ENCODE data around the gene PRPSAP2. TPM values are rescaled to one million over a fixed set of nuclear protein-coding genes. Genes with fewer than 3 reads are reported as not detected.

Gene PRPSAP2
- polyA plus RNA-seq, 3 donors, result 17.1 to 20.9 (median 20.5) TPM

GRCh38 chr17:18920911-18921441 lies 63.0 kb downstream of the PRPSAP2 start:
- Histone ChIP-seq H3K9ac (ENCODE audit: insufficient read depth, low read length, poor library complexity, severe bottlenecking) (no peak overlapping the region), H3K9me3 (replicated peaks in 1 of 2; ENCODE audit: control insufficient read depth in 1 of 2, insufficient read depth in 1 of 2, low read length in 2 of 2) (no peaks in the 10 kb centered on the region), H3K4me1 (ENCODE audit: control insufficient read depth in 1 of 2, insufficient read depth in 2 of 2, low read length in 2 of 2) (peaks cover 7 to 8% of the 10 kb centered on the region in 2 donors), H2AFZ (ENCODE audit: insufficient read depth, low read depth, low read length, poor library complexity, severe bottlenecking) (no peak overlapping the region), H3K27ac (ENCODE audit: low read depth in 1 of 2, low read length in 2 of 2) (no peak overlapping the region), H3K4me3 (replicated peaks in 1 of 3; ENCODE audit: low read depth in 2 of 3, low read length in 3 of 3) (no peak overlapping the region), H3K4me2 (replicated peaks; ENCODE audit: extremely low read depth, low read length, poor library complexity, severe bottlenecking) (no peak overlapping the region), H4K20me1 (ENCODE audit: insufficient read depth, low read length) (no peaks in the 10 kb centered on the region), H3K79me2 (ENCODE audit: insufficient read depth, low read length) (no peaks in the 10 kb centered on the region), H3K27me3 (ENCODE audit: control insufficient read depth in 2 of 2, insufficient read depth in 2 of 2, low read length in 2 of 2) (no peaks in the 10 kb centered on the region), H3K36me3 (replicated peaks in 1 of 2; ENCODE audit: control insufficient read depth in 1 of 2, insufficient read depth in 2 of 2, low read length in 2 of 2) (peaks cover 25 to 52% of the 10 kb centered on the region in 2 donors)
- H3K4me1 Mint-ChIP-seq, result peaks cover 21% of the 10 kb centered on the region
- no peak overlapping the region for H3K27ac Mint-ChIP-seq
- peaks cover 42 to 50% of the 10 kb centered on the region in 2 donors for H3K36me3 Mint-ChIP-seq
- no peak overlapping the region for H3K4me3 Mint-ChIP-seq
- TF ChIP-seq CTCF (IDR thresholded peaks at IDR 0.05), result no peak
- H3K27me3 Mint-ChIP-seq (ENCODE audit: low read depth in 3 of 3), result no peaks in the 10 kb centered on the region
- intact Hi-C loops (cut with micrococcal nuclease), result no loop called here
- H3K9me3 Mint-ChIP-seq, result no peaks in the 10 kb centered on the region
- 9% methylated on average over 2 of the region's 6 CpGs for WGBS (ENCODE audit: insufficient coverage)
- no peak for DNase-seq

- H3K4me3 ChIP-seq (replicated peaks in 1 of 3; ENCODE audit: low read depth in 2 of 3, low read length in 3 of 3), result no peak overlapping the region
- H3K79me2 ChIP-seq (ENCODE audit: insufficient read depth, low read length), result no peaks in the 10 kb centered on the region
- H3K9me3 Mint-ChIP-seq, result no peaks in the 10 kb centered on the region
- H3K9ac ChIP-seq (ENCODE audit: insufficient read depth, low read length, poor library complexity, severe bottlenecking), result no peak overlapping the region
- no peaks in the 10 kb centered on the region for H3K27me3 Mint-ChIP-seq (ENCODE audit: low read depth in 3 of 3)
- H3K36me3 Mint-ChIP-seq, result peaks cover 37 to 45% of the 10 kb centered on the region in 2 donors
- no peak overlapping the region for H3K4me3 Mint-ChIP-seq
- no peaks in the 10 kb centered on the region for H3K27me3 ChIP-seq (ENCODE audit: control insufficient read depth in 2 of 2, insufficient read depth in 2 of 2, low read length in 2 of 2)
- H3K27ac Mint-ChIP-seq, result peak overlapping the region in 1 of 7 donors; percentile 30
- peaks cover 7 to 8% of the 10 kb centered on the region in 2 donors for H3K4me1 ChIP-seq (ENCODE audit: control insufficient read depth in 1 of 2, insufficient read depth in 2 of 2, low read length in 2 of 2)
- H2AFZ ChIP-seq (ENCODE audit: insufficient read depth, low read depth, low read length, poor library complexity, severe bottlenecking), result no peak overlapping the region
- no peaks in the 10 kb centered on the region for H4K20me1 ChIP-seq (ENCODE audit: insufficient read depth, low read length)
- peak overlapping the region in 1 of 2 donors; percentile 29 for H3K27ac ChIP-seq (ENCODE audit: low read depth in 1 of 2, low read length in 2 of 2)
- peaks cover 22 to 49% of the 10 kb centered on the region in 2 donors for H3K36me3 ChIP-seq (replicated peaks in 1 of 2; ENCODE audit: control insufficient read depth in 1 of 2, insufficient read depth in 2 of 2, low read length in 2 of 2)
- TF ChIP-seq CTCF (IDR thresholded peaks at IDR 0.05), result no peak
- WGBS (ENCODE audit: insufficient coverage), result 94% methylated on average over 2 of the region's 2 CpGs
- no peak overlapping the region for H3K4me2 ChIP-seq (replicated peaks; ENCODE audit: extremely low read depth, low read length, poor library complexity, severe bottlenecking)
- intact Hi-C loops (cut with micrococcal nuclease), result no loop called here
- no peaks in the 10 kb centered on the region for H3K9me3 ChIP-seq (replicated peaks in 1 of 2; ENCODE audit: control insufficient read depth in 1 of 2, insufficient read depth in 1 of 2, low read length in 2 of 2)
- H3K4me1 Mint-ChIP-seq, result peaks cover 21% of the 10 kb centered on the region
- no peak for DNase-seq
These were observed 63.6 kb downstream of the PRPSAP2 start for GRCh38 chr17:18921485-18921884.
